GM23248 (cell line): Measurements from ENCODE around the gene CORO2B. TPM values are rescaled to one million over a fixed set of nuclear protein-coding genes. Genes with fewer than 3 reads are reported as not detected.
"Not testable (repeated sequence)": the region's sequence is repeated elsewhere in the genome, so short reads cannot be mapped to it uniquely, and the experiment has no call there.

Experiments used
- DNase-seq: peaks from one replicate; pipeline ENCODE4 v3.0.0-alpha.2; 2015
- H2AFZ ChIP-seq: fragments of 200-600 bp; sonication (generic); 2 replicates; pipeline ENCODE4 v1.6.1; 2016; ENCODE audit warnings: antibody characterized with exemption
- H3F3A ChIP-seq: fragments of 200-600 bp; sonication (generic); 2 replicates; pipeline ENCODE4 v1.6.1; 2016; ENCODE audit warnings: mild to moderate bottlenecking, antibody characterized with exemption, mixed run types; ENCODE audit not compliant: insufficient read depth
- H3K27ac ChIP-seq: fragments of 200-600 bp; sonication (generic); 2 replicates; pipeline ENCODE4 v1.5.1; 2016; ENCODE audit warnings: mild to moderate bottlenecking
- H3K27me3 ChIP-seq: fragments of 200-600 bp; sonication (generic); replicated peaks from 2 replicates; pipeline ENCODE4 v1.6.1; 2016; ENCODE audit warnings: mild to moderate bottlenecking; ENCODE audit not compliant: insufficient read depth
- H3K36me3 ChIP-seq: fragments of 200-600 bp; sonication (generic); 2 replicates; pipeline ENCODE4 v1.6.1; 2016; ENCODE audit warnings: low read depth, mild to moderate bottlenecking
- H3K4me1 ChIP-seq: fragments of 200-600 bp; sonication (generic); 2 replicates; pipeline ENCODE4 v1.6.1; 2016; ENCODE audit warnings: mild to moderate bottlenecking; ENCODE audit not compliant: insufficient read depth
- H3K4me2 ChIP-seq: fragments of 200-600 bp; sonication (generic); one replicate; pipeline ENCODE4 v1.6.1; 2016; ENCODE audit warnings: mild to moderate bottlenecking; ENCODE audit not compliant: unreplicated experiment
- H3K4me3 ChIP-seq: fragments of 200-600 bp; sonication (generic); 2 replicates; pipeline ENCODE4 v1.5.1; 2016; ENCODE audit warnings: mild to moderate bottlenecking
- H3K79me2 ChIP-seq: fragments of 200-600 bp; sonication (generic); 2 replicates; pipeline ENCODE4 v1.6.1; 2016; ENCODE audit warnings: mild to moderate bottlenecking; ENCODE audit not compliant: insufficient read depth
- H3K9ac ChIP-seq: fragments of 200-600 bp; sonication (generic); 2 replicates; pipeline ENCODE4 v1.6.1; 2016; ENCODE audit warnings: mild to moderate bottlenecking
- H3K9me2 ChIP-seq: fragments of 200-600 bp; sonication (generic); 2 replicates; pipeline ENCODE4 v1.6.1; 2016; ENCODE audit warnings: mixed run types, mild to moderate bottlenecking, moderate library complexity; ENCODE audit not compliant: insufficient read depth
- H3K9me3 ChIP-seq: fragments of 200-600 bp; sonication (generic); one replicate; pipeline ENCODE4 v1.6.1; 2017; ENCODE audit warnings: low read depth
- H4K20me1 ChIP-seq: fragments of 200-600 bp; sonication (generic); 2 replicates; pipeline ENCODE4 v1.6.0; 2016; ENCODE audit not compliant: insufficient read depth
- EZH2 ChIP-seq: fragments of 200-600 bp; sonication (generic); IDR thresholded peaks from 2 replicates; pipeline ENCODE4 v1.6.1; 2018; ENCODE audit warnings: antibody characterized with exemption, mild to moderate bottlenecking; ENCODE audit not compliant: insufficient read depth, poor library complexity, severe bottlenecking
- EZH2phosphoT487 ChIP-seq: fragments of 200-600 bp; sonication (generic); IDR thresholded peaks from 2 replicates; pipeline ENCODE4 v1.6.1; 2018; ENCODE audit warnings: antibody characterized with exemption, moderate library complexity, mild to moderate bottlenecking, low read depth; ENCODE audit not compliant: insufficient read depth
- WGBS, 2 experiments: methylation state at CpG; one replicate each; pipeline ENCODE4 v1.1.6; 2015 to 2017; ENCODE audit warnings: low lambda C conversion rate in 2 of 2, low coverage in 1 of 2; ENCODE audit errors: missing lambda C conversion rate in 2 of 2; 5-methylcytosine and 5-hydroxymethylcytosine counted together
- in situ Hi-C: fragments of 300-500 bp; cut with MboI; formaldehyde crosslinking; loops from 2 replicates; pipeline ENCODE4 v1.15.0; 2020
- polyA plus RNA-seq: library from polyadenylated mRNA; unstranded; fragments of >200 nt; fragmentation: Nextera tagmentation; extraction: Ambion mirVana; gene quantifications from 2 replicates; pipeline ENCODE4 v1.2.1, GENCODE V29; 2016
- total RNA-seq: library from RNA; depleted of rRNA; stranded (reverse); fragments of >200 nt; shearing (Covaris generic); gene quantifications from 2 replicates; pipeline ENCODE4 v1.2.3, GENCODE V29; 2014

Gene CORO2B
- total and polyA plus RNA-seq, 2 experiments from 2014 or later: 2.7 to 7.7 TPM

DNA sequence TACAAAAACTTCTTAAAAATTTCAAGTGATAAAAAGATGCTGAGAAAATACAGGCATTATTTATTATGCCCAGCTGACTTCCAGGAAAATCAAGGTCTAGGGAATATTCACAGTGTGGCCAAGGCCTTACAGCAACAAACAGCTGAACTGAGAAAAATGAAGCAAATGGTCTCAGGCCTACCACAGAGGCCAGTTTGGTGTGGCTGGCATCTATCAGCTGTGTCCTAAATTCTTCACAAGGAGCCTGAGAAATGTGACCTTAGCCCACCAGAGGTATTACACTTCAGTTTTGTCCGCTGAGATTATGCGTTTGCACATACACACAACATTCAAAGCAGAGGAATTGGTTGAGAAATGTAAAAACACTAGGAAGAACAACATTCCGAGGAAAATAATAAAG lies 164.5 kb downstream of the CORO2B start:
- Histone ChIP-seq H3K4me2 (no peak overlapping the region), H3K9ac (no peak overlapping the region), H2AFZ (no peak overlapping the region), H3K27ac (no peak overlapping the region), H3K4me1 (no peaks in the 10 kb centered on the region), H3K79me2 (no peaks in the 10 kb centered on the region), H3F3A (no peaks in the 10 kb centered on the region), H3K27me3 (no peaks in the 10 kb centered on the region), H3K4me3 (no peak overlapping the region), H4K20me1 (no peaks in the 10 kb centered on the region), H3K36me3 (no peaks in the 10 kb centered on the region), H3K9me2 (no peaks in the 10 kb centered on the region), H3K9me3 (no peaks in the 10 kb centered on the region)
- WGBS, 2 experiments: 95 to 96% methylated on average over 3 of the region's 3 CpGs
- TF ChIP-seq EZH2phosphoT487 (no peak), EZH2 (no peak)
- in situ Hi-C loops: no loop called here
- DNase-seq: no peak

DNA sequence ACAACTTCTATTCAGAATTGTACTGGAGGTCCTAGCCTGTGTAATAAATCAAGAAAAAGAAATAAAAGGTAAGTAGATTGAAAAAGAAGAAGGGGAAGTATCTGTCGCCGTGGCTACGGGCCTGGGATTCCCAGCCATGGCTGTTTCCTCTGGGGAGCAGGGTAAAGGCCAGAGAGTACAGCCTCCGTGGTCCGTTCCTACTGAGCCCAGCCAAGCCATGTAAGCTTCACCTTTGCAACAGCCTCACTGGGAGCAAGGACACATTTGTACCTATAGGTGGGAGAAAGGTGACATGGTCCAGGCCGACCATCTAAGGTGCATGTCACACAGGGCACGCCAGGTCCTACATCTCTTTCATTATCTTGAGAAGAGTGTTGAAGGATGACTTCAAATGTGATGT lies 170.6 kb downstream of the CORO2B start:
- H3K79me2 ChIP-seq: no peaks in the 10 kb centered on the region
- in situ Hi-C loops: no loop called here
- no peak overlapping the region for H3K4me2 ChIP-seq
- 43 to 49% methylated on average over 7 of the region's 7 CpGs for WGBS, 2 experiments
- H3K27ac ChIP-seq: no peak overlapping the region
- H3K4me3 ChIP-seq: no peak overlapping the region
- H3K36me3 ChIP-seq: no peaks in the 10 kb centered on the region
- H3K9me2 ChIP-seq: no peaks in the 10 kb centered on the region
- no peaks in the 10 kb centered on the region for H3K9me3 ChIP-seq
- H3K27me3 ChIP-seq: peaks cover 6% of the 10 kb centered on the region; the same call in 1 of the 2 replicates
- no peaks in the 10 kb centered on the region for H3F3A ChIP-seq
- no peaks in the 10 kb centered on the region for H4K20me1 ChIP-seq
- no peak overlapping the region for H2AFZ ChIP-seq
- DNase-seq: no peak
- TF ChIP-seq EZH2: no peak
- H3K4me1 ChIP-seq: no peaks in the 10 kb centered on the region
- no peak overlapping the region for H3K9ac ChIP-seq

DNA sequence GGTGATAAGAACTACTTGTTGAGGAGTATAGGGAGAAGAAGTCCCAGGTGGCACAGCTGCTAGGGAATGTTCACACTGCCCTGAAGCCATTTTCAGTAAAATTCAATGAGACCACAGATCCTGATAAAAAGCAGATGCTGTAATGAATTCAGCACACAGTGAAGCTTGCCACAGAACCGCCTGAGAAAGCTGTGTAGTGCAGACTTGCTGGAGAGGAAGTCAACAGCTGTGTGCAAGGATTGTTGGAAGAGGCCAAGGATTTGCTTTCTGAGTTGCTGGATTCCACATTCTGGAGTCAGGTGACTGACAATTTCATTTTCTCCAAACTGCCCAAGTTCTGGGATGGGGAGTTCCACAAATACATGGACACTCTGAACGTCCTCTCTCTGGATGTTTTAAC lies 171.0 kb downstream of the CORO2B start:
- H3K4me3 ChIP-seq: no peak overlapping the region
- no peaks in the 10 kb centered on the region for H3K9me3 ChIP-seq
- no peaks in the 10 kb centered on the region for H3K9me2 ChIP-seq
- H3K79me2 ChIP-seq: no peaks in the 10 kb centered on the region
- no peak overlapping the region for H2AFZ ChIP-seq
- H4K20me1 ChIP-seq: no peaks in the 10 kb centered on the region
- peaks cover 6% of the 10 kb centered on the region; the same call in 1 of the 2 replicates for H3K27me3 ChIP-seq
- H3K4me1 ChIP-seq: no peaks in the 10 kb centered on the region
- H3K27ac ChIP-seq: no peak overlapping the region
- H3K9ac ChIP-seq: no peak overlapping the region
- H3K4me2 ChIP-seq: no peak overlapping the region
- no peaks in the 10 kb centered on the region for H3K36me3 ChIP-seq
- TF ChIP-seq EZH2phosphoT487: no peak
- TF ChIP-seq EZH2: no peak
- DNase-seq: peak; percentile 32
- in situ Hi-C loops: no loop called here
- 0 to 3% methylated on average over 2 of the region's 2 CpGs for WGBS, 2 experiments
- H3F3A ChIP-seq: no peaks in the 10 kb centered on the region

DNA sequence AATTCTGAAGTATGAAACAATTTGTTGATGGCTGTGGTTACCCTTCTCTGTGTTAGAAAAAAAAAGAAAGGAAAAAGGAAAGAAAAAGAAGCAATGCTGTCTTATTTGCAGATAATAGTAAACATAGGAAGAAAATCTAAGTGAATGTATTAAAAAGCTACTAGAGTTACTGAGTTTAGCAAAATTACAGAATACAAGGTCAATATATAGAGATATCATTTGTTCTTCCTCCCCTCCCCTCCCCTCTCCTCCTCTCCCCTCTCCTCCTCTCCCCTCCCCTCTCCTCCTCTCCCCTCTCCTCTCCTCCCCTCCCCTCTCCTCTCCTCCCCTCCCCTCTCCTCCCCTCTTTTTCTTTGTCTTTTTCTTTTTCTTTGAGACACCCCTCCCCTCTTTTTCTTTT lies 172.8 kb downstream of the CORO2B start:
- Histone ChIP-seq H3K9me3 (no peaks in the 10 kb centered on the region), H3K4me1 (no peaks in the 10 kb centered on the region), H3K4me3 (no peak overlapping the region), H3K36me3 (no peaks in the 10 kb centered on the region), H4K20me1 (no peaks in the 10 kb centered on the region), H3K4me2 (no peak overlapping the region), H3K79me2 (no peaks in the 10 kb centered on the region), H3K9ac (no peak overlapping the region), H3K27ac (no peak overlapping the region), H3F3A (no peaks in the 10 kb centered on the region), H3K9me2 (no peaks in the 10 kb centered on the region), H3K27me3 (peaks cover 11% of the 10 kb centered on the region), H2AFZ (no peak overlapping the region)
- no peak for DNase-seq
- TF ChIP-seq EZH2phosphoT487 (no peak), EZH2 (no peak)
- in situ Hi-C loops: no loop called here

DNA sequence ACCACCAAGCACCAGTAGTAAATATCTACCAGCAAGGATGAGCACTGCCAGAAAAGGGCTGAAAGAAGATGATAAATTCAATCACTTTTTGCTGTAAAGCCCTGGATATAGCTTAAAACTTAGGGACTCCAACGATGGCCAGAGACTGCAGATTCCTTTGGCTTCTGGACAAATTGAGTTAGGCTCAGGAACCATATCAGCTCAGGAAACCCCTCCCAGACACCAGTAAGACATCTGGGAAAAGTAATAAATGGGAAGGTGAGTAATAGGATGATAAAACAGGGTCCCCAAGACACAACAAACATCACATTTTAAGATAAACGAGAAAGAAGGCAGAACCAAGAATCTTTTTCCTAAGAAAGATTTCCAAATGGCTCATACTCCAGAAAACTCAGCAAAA lies 176.9 kb downstream of the CORO2B start:
- Histone ChIP-seq H3K4me3 (no peak overlapping the region), H3K9me2 (no peaks in the 10 kb centered on the region), H3K79me2 (no peaks in the 10 kb centered on the region), H3K9ac (no peak overlapping the region), H4K20me1 (no peaks in the 10 kb centered on the region), H3K36me3 (no peaks in the 10 kb centered on the region), H3K27me3 (peaks cover 10% of the 10 kb centered on the region), H3K4me1 (no peaks in the 10 kb centered on the region), H3K4me2 (no peak overlapping the region), H3K9me3 (no peaks in the 10 kb centered on the region), H3K27ac (no peak overlapping the region), H3F3A (no peaks in the 10 kb centered on the region), H2AFZ (no peak overlapping the region)
- 15 to 28% methylated on average over 2 of the region's 2 CpGs for WGBS, 2 experiments
- in situ Hi-C loops: no loop called here
- TF ChIP-seq EZH2phosphoT487 (no peak), EZH2 (no peak)
- no peak for DNase-seq

DNA sequence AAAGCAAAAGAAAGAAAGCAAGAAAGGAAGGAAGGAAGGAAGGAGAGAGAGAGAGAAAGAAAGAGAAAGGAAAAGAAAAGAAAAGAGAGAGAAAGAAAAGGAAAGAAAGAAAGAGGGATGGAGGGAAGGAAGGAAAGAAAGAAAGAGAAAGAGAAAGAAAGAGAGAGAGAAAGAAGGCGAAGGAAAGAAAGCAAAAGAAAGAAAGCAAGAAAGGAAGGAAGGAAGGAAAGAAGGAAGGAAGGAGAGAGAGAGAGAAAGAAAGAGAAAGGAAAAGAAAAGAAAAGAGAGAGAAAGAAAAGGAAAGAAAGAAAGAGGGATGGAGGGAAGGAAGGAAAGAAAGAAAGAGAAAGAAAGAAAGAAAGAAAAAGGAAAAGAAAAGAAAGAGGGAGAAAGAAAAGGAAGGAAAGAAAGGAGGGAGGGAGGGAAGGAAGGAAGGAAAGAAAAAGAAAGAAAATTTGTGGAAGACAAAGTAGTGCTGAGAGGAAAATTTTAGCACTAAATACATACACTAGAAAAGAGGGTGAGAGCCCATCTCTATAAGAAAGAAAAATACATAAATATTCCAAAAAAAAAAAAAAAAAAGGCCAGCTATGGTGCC lies 181.3 kb downstream of the CORO2B start:
- H3K27me3 ChIP-seq: peaks cover 16% of the 10 kb centered on the region
- 85 to 91% methylated on average over 1 of the region's 1 CpG for WGBS, 2 experiments
- H3K36me3 ChIP-seq, H3K79me2 ChIP-seq, H3K4me2 ChIP-seq, H2AFZ ChIP-seq, H3F3A ChIP-seq, in situ Hi-C loops, DNase-seq, H3K4me3 ChIP-seq, H4K20me1 ChIP-seq, H3K27ac ChIP-seq, H3K4me1 ChIP-seq, H3K9me2 ChIP-seq, H3K9ac ChIP-seq, H3K9me3 ChIP-seq: not testable (repeated sequence)
